AG09309 (cell line): ENCODE measurements around the gene MMP15.
"Not testable (repeated sequence)": the region's sequence is repeated elsewhere in the genome, so short reads cannot be mapped to it uniquely, and the experiment has no call there.

Experiments used
- DNase-seq: peaks from one replicate; pipeline ENCODE4 v3.0.0-alpha.2; 2010; ENCODE audit warnings: low read depth
- H3K4me3 ChIP-seq: 2 replicates; pipeline ENCODE4 v1.5.1; 2011; ENCODE audit warnings: mild to moderate bottlenecking, low read depth, low read length, moderate library complexity; ENCODE audit not compliant: control insufficient read depth
- CTCF ChIP-seq: IDR thresholded peaks from 2 replicates; pipeline ENCODE4 v1.5.1; 2011; ENCODE audit warnings: mild to moderate bottlenecking, low read depth, low read length, inconsistent platforms; ENCODE audit not compliant: insufficient read depth, control insufficient read depth; ENCODE audit errors: missing control alignments

MMP15 gene

GRCh38 chr16:58057121-58057520 is 31.6 kb downstream of the MMP15 start:
- H3K4me3 ChIP-seq = no peak overlapping the region
- no peak for DNase-seq
- TF ChIP-seq CTCF = no peak

GRCh38 chr16:58057784-58058183 is 32.2 kb downstream of the MMP15 start:
- TF ChIP-seq CTCF = no peak
- no peak overlapping the region for H3K4me3 ChIP-seq
- DNase-seq = no peak

GRCh38 chr16:58062821-58063220 is 37.3 kb downstream of the MMP15 start:
- TF ChIP-seq CTCF = no peak
- no peak for DNase-seq
- no peak overlapping the region for H3K4me3 ChIP-seq

- no peak for TF ChIP-seq CTCF
- DNase-seq = no peak
- no peak overlapping the region for H3K4me3 ChIP-seq
Observed at GRCh38 chr16:58063377-58064076, 38.0 kb downstream of the MMP15 start.

GRCh38 chr16:58070585-58070984 is 45.0 kb downstream of the MMP15 start:
- H3K4me3 ChIP-seq = no peak overlapping the region
- DNase-seq = no peak
- no peak for TF ChIP-seq CTCF

- H3K4me3 ChIP-seq, DNase-seq: not testable (repeated sequence)
Observed at GRCh38 chr16:58072134-58072533, 46.6 kb downstream of the MMP15 start.

- H3K4me3 ChIP-seq, DNase-seq: not testable (repeated sequence)
Observed at GRCh38 chr16:58073086-58073485, 47.5 kb downstream of the MMP15 start.

- DNase-seq = no peak
- no peak overlapping the region for H3K4me3 ChIP-seq
- TF ChIP-seq CTCF = no peak
Observed at GRCh38 chr16:58074657-58075056, 49.1 kb downstream of the MMP15 start.
